HG02623 (cell line): ENCODE results near the gene SMURF1.

ENCODE experiments used
- ATAC-seq: cut with Tn5 transposase; IDR thresholded peaks from one replicate; pipeline ENCODE4 v1.9.1; 2021; ENCODE audit warnings: moderate library complexity; ENCODE audit not compliant: unreplicated experiment

SMURF1 gene

GRCh38 chr7:99141841-99142726 is 1.8 kb downstream of the SMURF1 start:
- no peak for ATAC-seq

- ATAC-seq: no peak
Measured at GRCh38 chr7:99141334-99141733, 2.6 kb downstream of the SMURF1 start.

GRCh38 chr7:99140813-99141212 is 3.1 kb downstream of the SMURF1 start:
- ATAC-seq: no peak

GRCh38 chr7:99139036-99139435 is 4.9 kb downstream of the SMURF1 start:
- ATAC-seq: no peak

- no peak for ATAC-seq
Measured at GRCh38 chr7:99137411-99138180, 6.3 kb downstream of the SMURF1 start.

- ATAC-seq: no peak
Measured at GRCh38 chr7:99135938-99136337, 8.0 kb downstream of the SMURF1 start.

GRCh38 chr7:99133766-99134564 is 9.9 kb downstream of the SMURF1 start:
- ATAC-seq: no peak

GRCh38 chr7:99132595-99133321 is 11.2 kb downstream of the SMURF1 start:
- no peak for ATAC-seq

- no peak for ATAC-seq
Measured at GRCh38 chr7:99131290-99131689, 12.6 kb downstream of the SMURF1 start.

GRCh38 chr7:99129536-99129935 is 14.4 kb downstream of the SMURF1 start:
- no peak for ATAC-seq

- no peak for ATAC-seq
Measured at GRCh38 chr7:99129001-99129400, 14.9 kb downstream of the SMURF1 start.

- ATAC-seq: no peak
Measured at GRCh38 chr7:99128076-99128950, 15.6 kb downstream of the SMURF1 start.

- no peak for ATAC-seq
Measured at GRCh38 chr7:99127636-99128035, 16.3 kb downstream of the SMURF1 start.

- ATAC-seq: no peak
Measured at GRCh38 chr7:99126921-99127553, 16.9 kb downstream of the SMURF1 start.

- no peak for ATAC-seq
Measured at GRCh38 chr7:99125505-99125865, 18.4 kb downstream of the SMURF1 start.

- no peak for ATAC-seq
Measured at GRCh38 chr7:99124751-99125504, 19.0 kb downstream of the SMURF1 start.

- ATAC-seq: no peak
Measured at GRCh38 chr7:99124236-99124635, 19.7 kb downstream of the SMURF1 start.

- ATAC-seq: no peak
Measured at GRCh38 chr7:99123571-99124033, 20.3 kb downstream of the SMURF1 start.
